GM23338 (cell line): ENCODE results near the gene HOXB3. TPM values are rescaled to one million over a fixed set of nuclear protein-coding genes. Genes with fewer than 3 reads are reported as not detected.

Experiments used
- ATAC-seq: fragments of 200-7000 bp; cut with Tn5 transposase; 3 replicates; pipeline ENCODE4 v1.9.1; 2020
- DNase-seq: peaks from one replicate; pipeline ENCODE4 v3.0.0-alpha.2; 2015; ENCODE audit warnings: low spot score
- H2AFZ ChIP-seq: fragments of 200-600 bp; sonication (generic); 2 replicates; pipeline ENCODE4 v1.8.0; 2016; ENCODE audit warnings: antibody characterized with exemption, mild to moderate bottlenecking, moderate library complexity
- H3F3A ChIP-seq: fragments of 200-600 bp; sonication (generic); replicated peaks from 2 replicates; pipeline ENCODE4 v1.8.0; 2017; ENCODE audit warnings: antibody characterized with exemption, mixed run types, low read depth
- H3K27ac ChIP-seq: fragments of 200-600 bp; sonication (generic); 2 replicates; pipeline ENCODE4 v1.6.1; 2016; ENCODE audit warnings: low read depth
- H3K27me3 ChIP-seq: fragments of 200-600 bp; sonication (generic); 2 replicates; pipeline ENCODE4 v1.8.0; 2016; ENCODE audit warnings: mild to moderate bottlenecking, mixed run types, moderate library complexity; ENCODE audit not compliant: insufficient read depth
- H3K36me3 ChIP-seq: fragments of 200-600 bp; sonication (generic); 2 replicates; pipeline ENCODE4 v1.8.0; 2016; ENCODE audit warnings: mild to moderate bottlenecking; ENCODE audit not compliant: insufficient read depth
- H3K4me1 ChIP-seq: fragments of 200-600 bp; sonication (generic); 2 replicates; pipeline ENCODE4 v1.8.0; 2016; ENCODE audit warnings: mild to moderate bottlenecking, moderate library complexity; ENCODE audit not compliant: insufficient read depth
- H3K4me2 ChIP-seq: fragments of 200-600 bp; sonication (generic); 2 replicates; pipeline ENCODE4 v1.7.1; 2017; ENCODE audit warnings: mixed run types
- H3K4me3 ChIP-seq: fragments of 200-600 bp; sonication (generic); 2 replicates; pipeline ENCODE4 v1.6.1; 2016; ENCODE audit warnings: mixed run types
- H3K79me2 ChIP-seq: fragments of 200-600 bp; sonication (generic); replicated peaks from 2 replicates; pipeline ENCODE4 v1.8.0; 2017; ENCODE audit warnings: mild to moderate bottlenecking; ENCODE audit not compliant: insufficient read depth
- H3K9me2 ChIP-seq: fragments of 200-600 bp; sonication (generic); 2 replicates; pipeline ENCODE4 v1.8.0; 2017; ENCODE audit not compliant: insufficient read depth
- H4K20me1 ChIP-seq: fragments of 200-600 bp; sonication (generic); replicated peaks from 2 replicates; pipeline ENCODE4 v1.8.0; 2017; ENCODE audit warnings: mild to moderate bottlenecking; ENCODE audit not compliant: insufficient read depth
- H3K27ac Mint-ChIP-seq: 2 replicates; pipeline ENCODE4 v1.8.0; 2020; ENCODE audit warnings: inconsistent platforms, mild to moderate bottlenecking, moderate library complexity, mixed read lengths
- H3K27me3 Mint-ChIP-seq: 3 replicates; pipeline ENCODE4 v1.8.0; 2022; ENCODE audit warnings: low read depth, mild to moderate bottlenecking, moderate library complexity, mixed read lengths, inconsistent platforms; ENCODE audit not compliant: insufficient read depth, poor library complexity
- H3K36me3 Mint-ChIP-seq: 3 replicates; pipeline ENCODE4 v1.8.0; 2021; ENCODE audit warnings: low read depth, mild to moderate bottlenecking, inconsistent platforms, moderate library complexity, mixed read lengths
- H3K4me1 Mint-ChIP-seq: 3 replicates; pipeline ENCODE4 v1.8.0; 2020; ENCODE audit warnings: mild to moderate bottlenecking, inconsistent platforms, mixed read lengths
- H3K4me3 Mint-ChIP-seq: 3 replicates; pipeline ENCODE4 v1.8.0; 2021; ENCODE audit warnings: moderate library complexity, mild to moderate bottlenecking, inconsistent platforms, mixed read lengths
- H3K9me3 Mint-ChIP-seq: 3 replicates; pipeline ENCODE4 v1.8.0; 2020; ENCODE audit warnings: moderate library complexity, mild to moderate bottlenecking, inconsistent platforms, mixed read lengths
- CTCF ChIP-seq, 2 experiments: fragments of 200-600 bp in 1 of 2; sonication (generic) in 1 of 2; conservative IDR thresholded peaks; 2 replicates each; pipeline versions ENCODE4 v1.5.1 to v1.6.1; 2016 to 2017; ENCODE audit warnings: antibody characterized with exemption in 2 of 2, low read depth in 2 of 2, mild to moderate bottlenecking in 2 of 2, moderate library complexity in 1 of 2
- EZH2 ChIP-seq: fragments of 200-600 bp; sonication (generic); IDR thresholded peaks from one replicate; pipeline ENCODE4 v1.8.0; 2017; ENCODE audit warnings: antibody characterized with exemption, mild to moderate bottlenecking, low read depth; ENCODE audit not compliant: unreplicated experiment
- EZH2phosphoT487 ChIP-seq: fragments of 200-600 bp; sonication (generic); IDR thresholded peaks from one replicate; pipeline ENCODE4 v1.8.1; 2018; ENCODE audit warnings: antibody characterized with exemption; ENCODE audit not compliant: unreplicated experiment
- POLR2AphosphoS5 ChIP-seq: IDR thresholded peaks from 2 replicates; pipeline ENCODE4 v1.6.1; 2016; ENCODE audit warnings: antibody characterized with exemption, low read depth
- REST ChIP-seq: IDR thresholded peaks from one replicate; pipeline ENCODE4 v1.6.1; 2018; ENCODE audit warnings: antibody characterized with exemption; ENCODE audit not compliant: unreplicated experiment
- STAT1 ChIP-seq: IDR thresholded peaks from one replicate; pipeline ENCODE4 v1.6.1; 2016; ENCODE audit warnings: antibody characterized with exemption; ENCODE audit not compliant: unreplicated experiment
- ZNF114 ChIP-seq: fragments of 250-450 bp; sonication (Bioruptor Pico); IDR thresholded peaks from 2 replicates; pipeline ENCODE4 v1.5.0; 2020; ENCODE audit warnings: mild to moderate bottlenecking, moderate library complexity
- ZNF331 ChIP-seq: fragments of 250-450 bp; sonication (Bioruptor Pico); IDR thresholded peaks from 2 replicates; pipeline ENCODE4 v1.5.0; 2020; ENCODE audit warnings: low read depth, mild to moderate bottlenecking, moderate library complexity
- polyA plus RNA-seq: library from polyadenylated mRNA; unstranded; fragments of >200 nt; fragmentation: Nextera tagmentation; extraction: Ambion mirVana; gene quantifications from 2 replicates; pipeline ENCODE4 v1.2.1, GENCODE V29; 2016
- total RNA-seq: library from RNA; depleted of rRNA; stranded (reverse); fragments of >200 nt; shearing (Covaris generic); gene quantifications from 2 replicates; pipeline ENCODE4 v1.2.3, GENCODE V29; 2014

HOXB3 gene
- total and polyA plus RNA-seq, 2 experiments from 2014 or later, result 0.17 TPM; not detected in 1

- peaks cover 70% of the 10 kb centered on the region for H3K4me1 ChIP-seq
- peaks cover 69% of the 10 kb centered on the region for H4K20me1 ChIP-seq
- Mint-ChIP-seq H3K27ac (no peak overlapping the region), H3K4me1 (peaks cover 24% of the 10 kb centered on the region), H3K9me3 (no peaks in the 10 kb centered on the region; the same call in 2 of the 3 replicates), H3K4me3 (no peak overlapping the region), H3K27me3 (peaks cover 12% of the 10 kb centered on the region), H3K36me3 (no peaks in the 10 kb centered on the region)
- DNase-seq (no peak), ATAC-seq (peak; percentile 23)
- H3K9me2 ChIP-seq, result no peaks in the 10 kb centered on the region
- H3K27ac ChIP-seq, result no peak overlapping the region
- H3K79me2 ChIP-seq, result no peaks in the 10 kb centered on the region
- peak; percentile 82 for TF ChIP-seq EZH2
- TF ChIP-seq ZNF331 (CRISPR knock-in tag), result no peak
- no peak for TF ChIP-seq POLR2AphosphoS5
- TF ChIP-seq REST, result no peak
- H3K27me3 ChIP-seq, result peaks cover 100% of the 10 kb centered on the region
- H3F3A ChIP-seq, result peaks cover 65% of the 10 kb centered on the region
- H3K4me2 ChIP-seq, result peak overlapping the region; percentile 21
- H3K36me3 ChIP-seq, result no peaks in the 10 kb centered on the region
- H2AFZ ChIP-seq, result no peak overlapping the region
- 0 out of 2 replicates have a peak overlapping the region, but pooled peaks have one; percentile 24 for H3K4me3 ChIP-seq
Measured at GRCh38 chr17:48567646-48568354, 22.2 kb downstream of the HOXB3 start.

- DNase-seq (no peak), ATAC-seq (no peak)
- Mint-ChIP-seq H3K4me1 (peaks cover 29% of the 10 kb centered on the region), H3K9me3 (no peaks in the 10 kb centered on the region), H3K27me3 (peaks cover 18% of the 10 kb centered on the region), H3K27ac (no peak overlapping the region), H3K4me3 (no peak overlapping the region), H3K36me3 (no peaks in the 10 kb centered on the region)
- H3K79me2 ChIP-seq, result no peaks in the 10 kb centered on the region
- no peaks in the 10 kb centered on the region for H3K36me3 ChIP-seq
- H3K27ac ChIP-seq, result no peak overlapping the region
- peaks cover 68% of the 10 kb centered on the region for H4K20me1 ChIP-seq
- H3K27me3 ChIP-seq, result peaks cover 100% of the 10 kb centered on the region
- peaks cover 75% of the 10 kb centered on the region for H3K4me1 ChIP-seq
- H3F3A ChIP-seq, result peaks cover 65% of the 10 kb centered on the region
- H2AFZ ChIP-seq, result no peak overlapping the region
- TF ChIP-seq POLR2AphosphoS5 (no peak), EZH2phosphoT487 (no peak), CTCF (conservative IDR thresholded peaks at IDR 0.05; ENCODE audit: low read depth in 2 of 2) (no peak), STAT1 (no peak), ZNF114 (CRISPR knock-in tag) (no peak)
- H3K9me2 ChIP-seq, result no peaks in the 10 kb centered on the region
- no peak overlapping the region for H3K4me3 ChIP-seq
- H3K4me2 ChIP-seq, result no peak overlapping the region
Measured at GRCh38 chr17:48567209-48567608, 22.8 kb downstream of the HOXB3 start.
